Osteocyte (in vitro differentiated cells): ENCODE results near the gene DIAPH3. TPM values are rescaled to one million over a fixed set of nuclear protein-coding genes. Genes with fewer than 3 reads are reported as not detected.

Experiments
- DNase-seq: peaks from one replicate; pipeline ENCODE4 v3.0.0; 2021; ENCODE audit warnings: mixed read lengths; ENCODE audit not compliant: unreplicated experiment; ENCODE audit errors: extremely low spot score
- H3K27ac Mint-ChIP-seq: one replicate; pipeline ENCODE4 v1.8.0; 2021; ENCODE audit warnings: mild to moderate bottlenecking, mixed read lengths; ENCODE audit not compliant: unreplicated experiment
- H3K27me3 Mint-ChIP-seq: one replicate; pipeline ENCODE4 v1.8.0; 2021; ENCODE audit warnings: mixed read lengths; ENCODE audit not compliant: unreplicated experiment
- H3K36me3 Mint-ChIP-seq: one replicate; pipeline ENCODE4 v1.8.0; 2021; ENCODE audit warnings: mixed read lengths; ENCODE audit not compliant: unreplicated experiment
- H3K4me1 Mint-ChIP-seq: one replicate; pipeline ENCODE4 v1.8.0; 2021; ENCODE audit warnings: mixed read lengths; ENCODE audit not compliant: unreplicated experiment
- H3K4me3 Mint-ChIP-seq: one replicate; pipeline ENCODE4 v1.8.0; 2021; ENCODE audit warnings: mild to moderate bottlenecking, moderate library complexity, mixed read lengths; ENCODE audit not compliant: unreplicated experiment
- H3K9me3 Mint-ChIP-seq: one replicate; pipeline ENCODE4 v1.8.0; 2021; ENCODE audit warnings: mixed read lengths; ENCODE audit not compliant: unreplicated experiment
- CTCF ChIP-seq: fragments of 200-600 bp; sonication (generic); IDR thresholded peaks from 2 replicates; pipeline ENCODE4 v1.5.0; 2021; ENCODE audit warnings: antibody characterized with exemption, mild to moderate bottlenecking, moderate library complexity
- total RNA-seq: library from RNA; stranded (reverse); gene quantifications from 2 replicates; pipeline ENCODE4 v1.2.1, GENCODE V29; 2021

Gene DIAPH3
- total RNA-seq, 1 donor from 2014 or later = 12.2 TPM

- Mint-ChIP-seq H3K9me3 (no peaks in the 10 kb centered on the region), H3K36me3 (no peaks in the 10 kb centered on the region), H3K4me3 (no peak overlapping the region), H3K27ac (no peak overlapping the region), H3K4me1 (peaks cover 4% of the 10 kb centered on the region), H3K27me3 (no peaks in the 10 kb centered on the region)
- DNase-seq = no peak
- TF ChIP-seq CTCF = peak; percentile 88
These were observed 485.5 kb downstream of the DIAPH3 start for GRCh38 chr13:59677966-59678814.

GRCh38 chr13:59677430-59677829, 486.3 kb downstream of the DIAPH3 start:
- DNase-seq = no peak
- no peaks in the 10 kb centered on the region for H3K27me3 Mint-ChIP-seq
- no peak for TF ChIP-seq CTCF
- H3K36me3 Mint-ChIP-seq = no peaks in the 10 kb centered on the region
- peaks cover 4% of the 10 kb centered on the region for H3K4me1 Mint-ChIP-seq
- H3K9me3 Mint-ChIP-seq = no peaks in the 10 kb centered on the region
- no peak overlapping the region for H3K27ac Mint-ChIP-seq
- no peak overlapping the region for H3K4me3 Mint-ChIP-seq

GRCh38 chr13:59674616-59675015, 489.1 kb downstream of the DIAPH3 start:
- Mint-ChIP-seq H3K36me3 (no peaks in the 10 kb centered on the region), H3K27ac (no peak overlapping the region), H3K4me3 (no peak overlapping the region), H3K9me3 (no peaks in the 10 kb centered on the region), H3K4me1 (no peaks in the 10 kb centered on the region), H3K27me3 (no peaks in the 10 kb centered on the region)
- no peak for DNase-seq
- no peak for TF ChIP-seq CTCF

GRCh38 chr13:59673286-59673685, 490.4 kb downstream of the DIAPH3 start:
- TF ChIP-seq CTCF = no peak
- DNase-seq = no peak
- Mint-ChIP-seq H3K4me3 (no peak overlapping the region), H3K27ac (no peak overlapping the region), H3K27me3 (no peaks in the 10 kb centered on the region), H3K9me3 (no peaks in the 10 kb centered on the region), H3K4me1 (no peaks in the 10 kb centered on the region), H3K36me3 (no peaks in the 10 kb centered on the region)

- TF ChIP-seq CTCF = no peak
- Mint-ChIP-seq H3K4me3 (no peak overlapping the region), H3K36me3 (no peaks in the 10 kb centered on the region), H3K27ac (no peak overlapping the region), H3K4me1 (no peaks in the 10 kb centered on the region), H3K9me3 (no peaks in the 10 kb centered on the region), H3K27me3 (no peaks in the 10 kb centered on the region)
- DNase-seq = no peak
These were observed 491.3 kb downstream of the DIAPH3 start for GRCh38 chr13:59672445-59672844.
